ENCODE results near the gene GRK1. TPM values are rescaled to one million over a fixed set of nuclear protein-coding genes. Genes with fewer than 3 reads are reported as not detected.

Gene GRK1
- total RNA-seq, 4 donors from 2014 or later, result not detected

DNA sequence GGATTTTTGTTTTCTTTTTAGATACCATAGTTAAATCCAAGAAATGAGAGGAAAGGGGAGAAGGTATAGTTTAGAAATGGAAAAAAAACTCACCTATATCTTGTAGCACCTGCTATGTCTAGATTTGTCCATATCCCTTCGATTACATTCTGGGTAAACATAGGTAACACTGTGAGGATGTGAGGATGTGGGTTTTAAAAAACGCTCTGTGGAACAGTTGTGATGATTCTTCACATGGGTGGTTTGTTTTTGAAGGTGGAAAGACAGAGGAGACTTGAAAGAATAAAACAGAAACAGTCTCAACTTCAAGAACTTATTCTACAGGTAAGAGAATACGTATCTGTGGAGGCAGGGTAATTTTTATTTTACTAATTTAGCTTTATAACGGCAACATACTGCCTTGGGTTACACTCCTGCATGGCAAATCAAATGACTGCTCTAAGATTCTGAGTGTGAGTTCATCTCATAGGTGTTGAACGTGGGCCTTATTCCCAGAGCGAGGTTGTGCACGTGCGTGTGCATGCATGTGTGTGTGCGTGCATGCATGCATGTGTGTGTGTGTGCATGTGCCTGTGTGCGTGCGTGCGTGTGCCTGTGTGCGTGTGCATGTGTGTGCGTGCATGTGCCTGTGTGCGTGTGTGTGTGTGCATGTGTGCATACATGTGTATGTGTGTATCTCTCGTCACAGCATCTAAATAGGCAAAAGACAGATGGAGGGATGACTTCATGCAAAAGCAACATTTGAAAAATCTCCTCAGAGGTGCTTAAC, 32.6 kb upstream of the GRK1 start:
- WGBS, 2 donors (ENCODE audit: low coverage in 1 of 2), result 90 to 91% methylated on average over 9 to 16 of the region's 16 CpGs
- Histone ChIP-seq H3K4me3 (no peak overlapping the region), H3K27ac (no peak overlapping the region), H3K4me1 (no peaks in the 10 kb centered on the region), H3K9me3 (no peaks in the 10 kb centered on the region), H3K27me3 (no peaks in the 10 kb centered on the region), H3K36me3 (peaks cover 0 to 49% (median 22%) of the 10 kb centered on the region in 4 donors)
- intact Hi-C loops (cut with DNase I; ENCODE audit: low total_unique reads) (no loop called here), in situ Hi-C loops (cut with MboI; ENCODE audit: low pct_ligation_motif_present in 1 of 4, low pct_unique_long_range_greater_than_20kb in 1 of 4, low sequenced_read_pairs in 3 of 4) (no loop called here)
- TF ChIP-seq EP300 (IDR thresholded peaks at IDR 0.05; ENCODE audit: low read depth), result no peak
- TF ChIP-seq CTCF (IDR thresholded peaks at IDR 0.05), result no peak
- no peak for TF ChIP-seq POLR2A (IDR thresholded peaks at IDR 0.05)
- no peak for TF ChIP-seq POLR2AphosphoS5 (IDR thresholded peaks at IDR 0.05)
- DNase-seq, result no peak

- peaks cover 0 to 49% (median 24%) of the 10 kb centered on the region in 4 donors for H3K36me3 ChIP-seq
- no peaks in the 10 kb centered on the region for H3K9me3 ChIP-seq
- no peak for DNase-seq
- TF ChIP-seq CTCF (IDR thresholded peaks at IDR 0.05), result no peak
- no peak for TF ChIP-seq EP300 (IDR thresholded peaks at IDR 0.05; ENCODE audit: low read depth)
- no peaks in the 10 kb centered on the region for H3K27me3 ChIP-seq
- no peak overlapping the region for H3K4me3 ChIP-seq
- WGBS, 2 donors (ENCODE audit: low coverage in 1 of 2), result 93% methylated on average over 7 of the region's 7 CpGs; no CpG with 5 or more reads in 1 of the 2 donors
- in situ Hi-C loops (cut with MboI; ENCODE audit: low pct_ligation_motif_present in 1 of 4, low pct_unique_long_range_greater_than_20kb in 1 of 4, low sequenced_read_pairs in 3 of 4) (no loop called here), intact Hi-C loops (cut with DNase I; ENCODE audit: low total_unique reads) (no loop called here)
- H3K27ac ChIP-seq, result no peak overlapping the region
- H3K4me1 ChIP-seq, result no peaks in the 10 kb centered on the region
Observed at GRCh38 chr13:113635048-113635420, 32.0 kb upstream of the GRK1 start.

DNA sequence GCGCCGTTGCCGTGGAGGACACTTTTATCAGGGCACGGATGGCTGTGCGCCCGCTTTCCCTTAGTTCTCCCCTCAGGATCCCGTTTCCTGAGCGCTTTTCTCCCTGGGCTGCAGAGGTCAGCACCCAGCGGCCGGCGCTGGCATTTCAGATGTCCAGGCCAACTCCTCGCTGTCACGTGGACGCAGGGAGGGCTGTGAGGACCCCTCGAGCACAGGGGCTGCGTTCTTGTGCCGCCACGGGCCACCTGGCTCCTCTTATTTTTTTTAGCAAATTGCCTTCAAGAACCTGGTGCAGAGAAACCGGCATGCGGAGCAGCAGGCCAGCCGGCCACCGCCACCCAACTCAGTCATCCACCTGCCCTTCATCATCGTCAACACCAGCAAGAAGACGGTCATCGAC, 31.3 kb upstream of the GRK1 start:
- Histone ChIP-seq H3K4me1 (no peaks in the 10 kb centered on the region), H3K27me3 (no peaks in the 10 kb centered on the region), H3K4me3 (no peak overlapping the region), H3K27ac (no peak overlapping the region), H3K9me3 (no peaks in the 10 kb centered on the region), H3K36me3 (peaks cover 0 to 56% (median 24%) of the 10 kb centered on the region in 4 donors)
- in situ Hi-C loops (cut with MboI; ENCODE audit: low pct_ligation_motif_present in 1 of 4, low pct_unique_long_range_greater_than_20kb in 1 of 4, low sequenced_read_pairs in 3 of 4) (no loop called here), intact Hi-C loops (cut with DNase I; ENCODE audit: low total_unique reads) (no loop called here)
- DNase-seq, result no peak
- 98% methylated on average over 25 of the region's 25 CpGs; no CpG with 5 or more reads in 1 of the 2 donors for WGBS, 2 donors (ENCODE audit: low coverage in 1 of 2)
- TF ChIP-seq CTCF (IDR thresholded peaks at IDR 0.05) (no peak), EP300 (IDR thresholded peaks at IDR 0.05; ENCODE audit: low read depth) (no peak)

- Histone ChIP-seq H3K27me3 (no peaks in the 10 kb centered on the region), H3K27ac (no peak overlapping the region), H3K9me3 (no peaks in the 10 kb centered on the region), H3K4me3 (no peak overlapping the region), H3K4me1 (no peaks in the 10 kb centered on the region), H3K36me3 (peaks cover 0 to 63% (median 24%) of the 10 kb centered on the region in 4 donors)
- no peak for TF ChIP-seq EP300 (IDR thresholded peaks at IDR 0.05; ENCODE audit: low read depth)
- no peak for TF ChIP-seq POLR2A (IDR thresholded peaks at IDR 0.05)
- no peak for TF ChIP-seq CTCF (IDR thresholded peaks at IDR 0.05)
- no peak for TF ChIP-seq POLR2AphosphoS5 (IDR thresholded peaks at IDR 0.05)
- intact Hi-C loops (cut with DNase I; ENCODE audit: low total_unique reads) (no loop called here), in situ Hi-C loops (cut with MboI; ENCODE audit: low pct_ligation_motif_present in 1 of 4, low pct_unique_long_range_greater_than_20kb in 1 of 4, low sequenced_read_pairs in 3 of 4) (no loop called here)
- 98% methylated on average over 9 to 24 of the region's 24 CpGs for WGBS, 2 donors (ENCODE audit: low coverage in 1 of 2)
- no peak for DNase-seq
Observed at GRCh38 chr13:113636266-113636963, 30.6 kb upstream of the GRK1 start.
